SK-MEL-5 (cell line): ENCODE results near the gene TLDC2. TPM values are rescaled to one million over a fixed set of nuclear protein-coding genes. Genes with fewer than 3 reads are reported as not detected.
"Not testable (repeated sequence)": the region's sequence is repeated elsewhere in the genome, so short reads cannot be mapped to it uniquely, and the experiment has no call there.

Source experiments
- DNase-seq: peaks from one replicate; pipeline ENCODE4 v3.0.0-alpha.2; 2016; ENCODE audit warnings: low read depth, low spot score
- in situ Hi-C: cut with HindIII; loops from 2 replicates; pipeline ENCODE4 v1.10.0; 2016; ENCODE audit warnings: low sequenced_read_pairs, high pct_unique_total_duplicates, low pct_unique_long_range_greater_than_20kb
- total RNA-seq: library from RNA; depleted of rRNA; stranded (reverse); fragments of >200 nt; shearing (Covaris generic); gene quantifications from 2 replicates; pipeline ENCODE4 v1.2.3, GENCODE V29; 2014; rRNA removed

The TLDC2 gene
- total RNA-seq, 1 experiment from 2014 or later = not detected

DNA sequence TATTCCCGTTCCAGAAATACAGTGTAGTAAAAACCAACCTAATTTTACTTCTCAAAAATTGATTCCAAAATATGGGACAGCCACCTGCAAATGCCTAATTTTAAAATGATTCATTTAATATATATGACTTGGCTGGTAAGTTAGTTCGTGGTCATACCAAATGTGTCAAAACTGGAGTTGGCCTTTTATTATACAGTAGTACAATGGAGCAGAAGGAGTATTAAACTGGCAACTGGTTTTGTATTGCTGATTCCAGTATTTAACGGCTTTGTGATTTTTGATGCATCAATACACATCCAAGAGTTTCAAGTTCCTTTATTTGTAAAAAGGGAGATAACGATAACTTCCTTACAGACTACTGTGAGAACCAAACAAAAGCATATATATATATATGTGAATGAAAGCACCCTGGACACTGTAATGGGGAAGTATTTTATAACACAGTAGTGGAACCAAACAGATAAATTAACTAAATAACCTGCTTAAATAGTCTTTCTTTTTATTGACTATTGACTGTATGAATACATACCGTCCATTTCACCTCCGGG lies 50.8 kb downstream of the TLDC2 start:
- DNase-seq = no peak
- in situ Hi-C loops = no loop called here

DNA sequence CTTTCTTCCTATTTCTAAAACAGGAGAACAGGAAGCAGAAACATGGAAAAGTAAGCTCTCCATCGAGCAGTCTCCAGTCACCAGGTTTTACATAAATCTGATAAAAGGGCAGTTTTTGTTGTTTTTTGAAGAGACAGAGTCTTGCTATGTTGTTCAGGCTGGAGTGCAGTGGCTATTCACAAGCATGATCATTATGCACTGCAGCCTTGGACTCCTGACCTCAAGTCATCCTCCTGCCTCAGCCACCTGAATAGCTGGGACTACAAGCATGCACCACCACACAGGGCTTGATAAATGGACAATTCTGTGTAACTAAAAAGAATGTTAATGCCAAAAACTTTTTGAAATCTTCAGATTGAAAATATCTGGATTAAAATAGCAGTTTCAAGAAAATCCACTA lies 51.8 kb downstream of the TLDC2 start:
- in situ Hi-C loops = no loop called here
- no peak for DNase-seq

DNA sequence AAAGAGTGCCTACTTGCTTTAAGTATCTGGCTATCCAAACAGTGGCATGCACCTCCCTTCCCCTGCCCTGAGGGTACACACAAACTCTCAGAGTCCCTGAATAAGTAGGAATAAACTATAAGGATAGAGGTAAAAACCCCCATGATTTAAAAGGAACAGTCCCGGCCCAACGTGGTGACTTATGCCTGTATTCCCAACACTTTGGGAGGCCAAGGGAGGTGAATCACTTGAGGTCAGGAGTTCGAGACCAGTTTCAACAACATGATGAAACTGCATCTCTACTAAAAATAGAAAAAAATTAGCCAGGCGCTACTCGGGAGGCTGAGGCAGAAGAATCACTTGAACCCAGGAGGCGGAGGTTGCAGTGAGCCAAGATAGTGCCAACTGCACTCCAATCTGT lies 53.4 kb downstream of the TLDC2 start:
- no peak for DNase-seq
- in situ Hi-C loops = no loop called here

GRCh38 chr20:36929691-36930090 lies 53.8 kb downstream of the TLDC2 start:
- in situ Hi-C loops = no loop called here
- no peak for DNase-seq

DNA sequence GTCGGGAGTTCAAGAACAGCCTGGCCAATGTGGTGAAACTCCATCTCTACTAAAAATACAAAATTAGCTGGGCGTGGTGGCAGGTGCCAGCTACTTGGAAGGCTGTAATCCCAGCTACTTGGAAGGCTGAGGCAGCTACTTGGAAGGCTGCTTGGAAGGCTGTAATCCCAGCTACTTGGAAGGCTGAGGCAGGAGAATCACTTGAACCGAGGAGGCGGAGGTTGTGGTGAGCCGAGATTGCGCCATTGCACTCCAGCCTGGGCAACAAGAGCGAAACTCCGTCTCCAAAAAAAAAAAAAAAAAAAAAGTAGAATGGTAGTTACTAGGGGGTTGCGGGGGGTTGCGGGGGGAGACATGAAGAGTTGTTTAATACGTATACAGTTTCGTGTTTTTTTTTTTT lies 56.1 kb downstream of the TLDC2 start:
- DNase-seq, in situ Hi-C loops: not testable (repeated sequence)

GRCh38 chr20:36932476-36933426 lies 56.8 kb downstream of the TLDC2 start:
- in situ Hi-C loops = no loop called here
- DNase-seq = peak; percentile 15

GRCh38 chr20:36933571-36933970 lies 57.6 kb downstream of the TLDC2 start:
- in situ Hi-C loops, DNase-seq: not testable (repeated sequence)

DNA sequence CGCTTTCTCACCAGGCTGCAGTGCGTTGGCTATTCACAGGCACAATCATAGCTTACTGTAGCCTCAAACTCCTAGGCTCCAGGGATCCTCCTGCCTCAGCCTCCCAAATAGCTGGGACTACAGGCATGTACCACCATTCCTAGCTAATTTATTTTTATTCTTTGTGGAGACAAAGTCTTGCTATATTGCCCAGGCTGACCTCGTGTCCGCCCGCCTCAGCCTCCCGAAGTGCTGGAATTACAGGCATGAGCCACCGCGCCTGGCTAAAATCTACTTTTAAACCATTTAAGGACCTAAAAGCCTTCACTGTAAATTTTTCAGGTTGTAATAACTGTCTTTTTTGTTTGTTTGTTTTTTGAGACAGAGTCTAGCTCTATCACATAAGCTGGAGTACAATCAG lies 60.4 kb downstream of the TLDC2 start:
- in situ Hi-C loops = no loop called here
- no peak for DNase-seq

DNA sequence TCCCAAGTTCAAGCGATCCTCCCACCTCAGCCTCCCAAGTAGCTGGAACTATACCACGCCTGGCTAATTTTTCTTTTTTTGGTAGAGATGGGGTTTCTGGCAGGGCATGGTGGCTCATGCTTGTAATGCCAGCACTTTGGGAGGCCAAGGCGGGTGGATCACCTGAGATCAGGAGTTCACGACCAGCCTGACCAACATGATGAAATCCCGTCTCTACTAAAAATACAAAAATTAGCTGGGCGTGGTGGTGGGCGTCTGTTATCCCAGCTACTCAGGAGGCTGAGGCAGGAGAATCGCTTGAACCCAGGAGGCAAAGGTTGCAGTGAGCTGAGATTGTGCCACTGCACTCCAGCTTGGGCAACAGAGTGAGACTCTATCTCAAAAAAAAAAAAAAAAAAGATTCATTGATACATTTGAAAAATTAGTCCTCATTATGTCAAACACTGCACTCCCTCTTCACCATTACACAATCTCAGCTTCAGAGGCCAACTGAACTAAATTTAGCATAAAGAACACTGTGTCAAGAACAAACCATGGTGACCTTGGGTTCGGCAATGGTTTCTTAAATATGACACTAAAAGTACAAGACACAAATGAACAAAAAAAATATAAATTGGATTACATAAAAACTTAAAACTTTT lies 60.9 kb downstream of the TLDC2 start:
- DNase-seq = peak; percentile 50
- in situ Hi-C loops = not testable (repeated sequence)

GRCh38 chr20:36937402-36937770 lies 61.4 kb downstream of the TLDC2 start:
- in situ Hi-C loops = no loop called here

GRCh38 chr20:36941401-36941835 lies 65.5 kb downstream of the TLDC2 start:
- DNase-seq = no peak
- in situ Hi-C loops = no loop called here

More at GRCh38 chr20:36937402-36937770, 61.4 kb downstream of the TLDC2 start:
- DNase-seq = no peak

Other genes starting within 250 kb of the TLDC2 start
- not detected in 2 replicates for gene SLA2, start 229.9 kb upstream of the TLDC2 start, total RNA-seq
- gene NDRG3, start 130.0 kb upstream of the TLDC2 start, total RNA-seq = 18.3 and 19.7 TPM in 2 replicates
- 27.4 and 28.4 TPM in 2 replicates for gene DSN1, start 102.4 kb upstream of the TLDC2 start, total RNA-seq
- gene SAMHD1, start 75.6 kb downstream of the TLDC2 start, total RNA-seq = 16.4 and 17.5 TPM in 2 replicates
- gene RBL1, start 219.9 kb downstream of the TLDC2 start, total RNA-seq = 15.5 and 16.8 TPM in 2 replicates